NCI-H82 treated with DMSO at 0.1 percent for 48 hours (cell line): ENCODE data around the gene COQ4.

Source experiments
- DNase-seq: peaks from one replicate; lab custom pipeline; 2025; ENCODE audit not compliant: unreplicated experiment; lab: John Stamatoyannopoulos, UW

The COQ4 gene

DNA sequence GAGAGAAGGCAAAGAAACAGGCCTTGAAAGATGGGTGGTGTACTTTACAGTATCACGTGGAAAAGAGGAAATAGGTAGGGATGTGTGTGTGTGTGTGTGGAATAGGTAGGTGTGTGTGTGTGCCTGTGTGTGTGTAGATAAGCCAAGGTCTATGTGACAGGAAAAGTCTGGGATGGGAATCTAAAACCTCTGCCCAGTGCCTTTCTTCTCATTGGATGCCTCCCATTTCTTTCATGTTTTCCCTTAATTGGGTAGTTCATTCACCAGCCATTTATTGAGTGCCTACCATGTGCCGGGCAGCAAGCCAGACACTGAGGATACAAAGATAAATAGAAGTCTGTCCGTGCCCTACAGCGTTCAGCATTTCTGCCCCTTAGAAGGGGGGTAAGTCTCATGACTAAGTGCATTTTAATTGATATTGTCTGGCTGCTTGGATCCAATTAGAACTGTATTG lies 49.6 kb downstream of the COQ4 start:
- no peak for DNase-seq

DNA sequence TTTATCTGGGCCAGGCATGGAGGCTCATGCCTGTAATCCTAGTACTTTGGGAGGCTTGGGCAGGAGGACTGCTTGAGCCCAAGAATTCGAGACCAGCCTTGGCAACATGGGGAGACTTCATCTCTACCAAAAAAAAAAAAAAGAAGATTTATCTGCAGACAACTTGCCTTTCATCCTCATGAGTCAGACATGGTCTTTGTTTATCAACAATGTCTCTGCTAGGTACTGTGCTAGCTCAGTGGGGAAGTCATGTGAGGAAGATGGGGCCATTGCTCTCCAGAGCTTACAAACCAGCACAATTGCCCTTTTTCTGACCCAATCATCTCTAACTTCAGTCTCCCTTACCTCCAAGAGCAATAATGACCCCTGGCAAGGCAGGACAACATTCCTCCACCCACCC lies 50.1 kb downstream of the COQ4 start:
- DNase-seq: no peak

DNA sequence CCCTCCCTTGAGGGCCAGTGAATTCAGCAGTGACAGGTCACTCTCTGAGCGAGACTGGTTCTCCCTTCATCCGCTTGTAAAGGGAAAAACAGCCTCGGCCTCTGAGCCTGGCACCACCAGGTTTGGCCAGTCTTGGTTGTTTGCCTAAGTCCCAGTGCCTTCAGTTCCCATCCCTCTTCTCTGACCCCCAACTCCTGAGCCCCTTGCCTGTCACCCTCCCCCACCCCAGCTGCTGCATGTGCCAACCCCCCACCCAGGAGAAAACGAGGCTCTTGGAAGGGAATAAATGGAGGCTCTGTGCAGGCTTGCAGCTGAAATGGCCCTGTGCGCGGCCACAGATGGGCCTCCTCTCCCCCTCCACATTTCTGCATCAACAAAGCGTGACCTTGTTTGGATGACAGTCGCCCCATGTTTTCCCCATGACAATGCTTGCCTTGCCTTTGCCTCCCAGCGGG lies 51.6 kb downstream of the COQ4 start:
- no peak for DNase-seq

DNA sequence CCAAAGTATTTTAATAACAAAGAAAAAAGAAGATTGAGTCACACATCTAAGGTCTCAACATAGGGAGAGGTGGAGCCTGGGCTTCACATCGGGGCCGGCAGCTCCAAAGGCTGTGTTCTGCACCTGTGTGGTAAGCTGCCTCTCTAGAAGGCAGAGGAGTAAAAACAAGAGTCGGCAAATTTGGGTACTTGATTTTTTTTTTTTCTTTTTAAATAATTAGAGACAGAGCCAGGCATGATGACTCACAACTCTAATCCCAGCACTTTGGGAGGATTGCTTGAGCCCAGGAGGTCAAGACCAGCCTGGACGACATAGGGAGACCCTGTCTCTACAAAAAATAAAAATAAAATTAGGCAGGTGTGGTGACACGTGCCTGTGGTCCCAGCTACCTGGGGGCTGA lies 53.2 kb downstream of the COQ4 start:
- DNase-seq: no peak

DNA sequence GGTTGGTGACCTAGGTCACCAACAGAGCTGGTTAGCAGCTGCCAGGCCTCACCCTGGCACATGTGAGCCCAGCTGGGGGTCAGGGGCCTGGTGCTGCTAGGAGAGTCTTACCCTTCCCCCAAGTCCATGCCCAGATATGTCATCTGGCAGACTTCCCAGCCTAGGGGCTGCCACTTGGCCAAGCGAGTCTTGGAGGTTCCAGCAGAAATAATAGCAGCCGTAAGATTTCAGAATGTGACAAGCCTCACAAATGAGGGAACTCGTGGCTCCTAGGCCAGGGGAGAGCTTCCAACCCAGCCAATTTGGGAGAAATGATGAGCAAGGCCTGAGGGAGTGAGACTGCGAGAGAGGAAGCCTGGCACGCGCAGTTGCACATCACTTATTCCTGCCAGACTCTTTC lies 59.6 kb downstream of the COQ4 start:
- DNase-seq: no peak

DNA sequence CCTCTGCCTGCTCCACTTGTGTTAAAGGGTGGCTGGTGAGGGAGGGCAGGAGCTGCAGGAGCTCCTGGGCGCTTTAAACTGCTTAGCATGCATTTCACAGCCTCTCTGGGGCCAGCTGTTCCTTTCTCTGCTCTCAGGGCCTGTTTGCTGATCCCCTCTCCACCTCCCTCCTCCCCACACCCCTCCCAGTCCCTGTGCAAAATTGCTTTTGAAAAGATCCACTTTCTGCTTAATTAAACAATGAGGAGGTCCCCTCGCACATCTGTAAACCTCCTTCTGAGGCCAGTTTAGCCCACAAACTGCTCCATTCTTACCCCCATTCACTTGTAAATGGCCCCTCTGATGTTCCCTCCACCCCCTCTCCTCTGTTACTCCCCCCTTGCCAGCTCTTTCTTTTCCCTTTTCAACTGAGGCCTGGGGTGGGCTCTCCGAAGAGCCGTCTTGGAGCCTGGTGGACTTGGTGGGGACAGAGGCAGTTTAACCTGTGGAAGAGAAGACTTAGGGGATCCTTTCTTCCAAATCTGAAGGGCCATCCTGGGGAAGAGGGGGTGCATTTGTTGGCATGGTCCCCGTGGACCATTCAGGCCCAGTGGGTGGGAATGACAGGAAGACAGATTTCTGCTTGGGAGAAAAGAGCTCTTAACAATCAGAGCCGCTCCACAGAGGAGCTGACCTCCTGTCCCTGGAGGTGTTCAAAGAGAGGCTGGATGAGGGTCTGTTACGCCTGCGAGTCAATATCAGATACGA lies 60.5 kb downstream of the COQ4 start:
- peak; percentile 55 for DNase-seq
